ENCODE measurements around the gene PKN1. TPM values are rescaled to one million over a fixed set of nuclear protein-coding genes. Genes with fewer than 3 reads are reported as not detected.
A peak's percentile ranks its signal among the peaks of the same experiment; 100 is the strongest.

Gene PKN1
- total and polyA plus RNA-seq, 9 of the 15 experiments (the other 6 are each of a cell fraction or from before 2014, with no cell fraction given), result 0.30 to 228 (median 77.5) TPM

DNA sequence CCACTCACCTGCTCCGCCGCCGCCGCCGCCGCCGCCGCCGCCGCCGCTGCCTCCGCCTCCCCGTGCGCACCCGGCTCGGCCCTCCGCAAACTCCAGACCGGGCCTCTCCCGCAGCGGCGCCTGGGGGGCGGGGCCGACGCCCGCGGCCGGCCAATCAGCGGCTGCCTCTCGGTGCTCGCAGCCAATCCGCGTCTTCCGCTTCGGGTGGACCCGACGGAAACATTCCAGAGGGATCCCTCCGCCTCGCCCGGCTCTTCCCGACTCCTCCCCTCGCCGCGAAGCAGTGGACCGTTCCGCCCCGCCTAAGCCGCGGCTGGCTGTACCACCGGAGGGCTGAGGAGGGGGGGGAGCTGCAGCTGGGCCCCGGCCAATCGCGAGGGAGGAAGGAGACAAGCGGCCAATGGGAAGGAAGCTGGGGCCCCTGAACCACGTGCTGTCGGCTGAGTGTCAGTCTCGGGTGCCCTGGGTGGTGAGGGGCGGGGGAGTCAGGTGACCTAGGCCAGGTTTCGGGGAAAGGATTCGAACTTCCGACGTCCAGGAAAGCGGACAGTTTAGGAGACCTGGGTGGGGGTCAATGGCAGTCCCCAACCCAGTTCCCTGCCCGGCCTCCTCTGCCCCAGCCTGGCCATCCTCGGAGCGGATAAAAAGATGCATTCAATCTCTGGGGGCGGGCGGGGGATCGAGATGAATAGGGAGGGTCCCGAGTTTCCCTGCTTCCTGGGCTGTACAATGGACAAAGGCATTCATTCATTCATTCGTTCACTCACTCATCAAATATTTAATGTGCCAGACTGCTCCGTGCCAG, 63.1 kb downstream of the PKN1 start, which contains the start of gene GIPC1 (continued):
- TF ChIP-seq PHF21A (IDR thresholded peaks at IDR 0.05; ENCODE audit: borderline replicate concordance, low read depth), result peak; percentile 71; the same call in 1 of the 2 replicates
- TF ChIP-seq, protein P1, sequence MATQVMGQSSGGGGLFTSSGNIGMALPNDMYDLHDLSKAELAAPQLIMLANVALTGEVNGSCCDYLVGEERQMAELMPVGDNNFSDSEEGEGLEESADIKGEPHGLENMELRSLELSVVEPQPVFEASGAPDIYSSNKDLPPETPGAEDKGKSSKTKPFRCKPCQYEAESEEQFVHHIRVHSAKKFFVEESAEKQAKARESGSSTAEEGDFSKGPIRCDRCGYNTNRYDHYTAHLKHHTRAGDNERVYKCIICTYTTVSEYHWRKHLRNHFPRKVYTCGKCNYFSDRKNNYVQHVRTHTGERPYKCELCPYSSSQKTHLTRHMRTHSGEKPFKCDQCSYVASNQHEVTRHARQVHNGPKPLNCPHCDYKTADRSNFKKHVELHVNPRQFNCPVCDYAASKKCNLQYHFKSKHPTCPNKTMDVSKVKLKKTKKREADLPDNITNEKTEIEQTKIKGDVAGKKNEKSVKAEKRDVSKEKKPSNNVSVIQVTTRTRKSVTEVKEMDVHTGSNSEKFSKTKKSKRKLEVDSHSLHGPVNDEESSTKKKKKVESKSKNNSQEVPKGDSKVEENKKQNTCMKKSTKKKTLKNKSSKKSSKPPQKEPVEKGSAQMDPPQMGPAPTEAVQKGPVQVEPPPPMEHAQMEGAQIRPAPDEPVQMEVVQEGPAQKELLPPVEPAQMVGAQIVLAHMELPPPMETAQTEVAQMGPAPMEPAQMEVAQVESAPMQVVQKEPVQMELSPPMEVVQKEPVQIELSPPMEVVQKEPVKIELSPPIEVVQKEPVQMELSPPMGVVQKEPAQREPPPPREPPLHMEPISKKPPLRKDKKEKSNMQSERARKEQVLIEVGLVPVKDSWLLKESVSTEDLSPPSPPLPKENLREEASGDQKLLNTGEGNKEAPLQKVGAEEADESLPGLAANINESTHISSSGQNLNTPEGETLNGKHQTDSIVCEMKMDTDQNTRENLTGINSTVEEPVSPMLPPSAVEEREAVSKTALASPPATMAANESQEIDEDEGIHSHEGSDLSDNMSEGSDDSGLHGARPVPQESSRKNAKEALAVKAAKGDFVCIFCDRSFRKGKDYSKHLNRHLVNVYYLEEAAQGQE (IDR thresholded peaks at IDR 0.05; ENCODE audit: borderline replicate concordance), result peak; percentile 48; the same call in 1 of the 2 replicates
- TF ChIP-seq, protein P1 (CRISPR knock-in tag; IDR thresholded peaks at IDR 0.05; ENCODE audit: low read depth), result peak; percentile 56; the same call in 1 of the 2 replicates
- peak; percentile 61; the same call in 1 of the 2 replicates for TF ChIP-seq HDAC2 (IDR thresholded peaks at IDR 0.05)
- TF ChIP-seq, protein P2, sequence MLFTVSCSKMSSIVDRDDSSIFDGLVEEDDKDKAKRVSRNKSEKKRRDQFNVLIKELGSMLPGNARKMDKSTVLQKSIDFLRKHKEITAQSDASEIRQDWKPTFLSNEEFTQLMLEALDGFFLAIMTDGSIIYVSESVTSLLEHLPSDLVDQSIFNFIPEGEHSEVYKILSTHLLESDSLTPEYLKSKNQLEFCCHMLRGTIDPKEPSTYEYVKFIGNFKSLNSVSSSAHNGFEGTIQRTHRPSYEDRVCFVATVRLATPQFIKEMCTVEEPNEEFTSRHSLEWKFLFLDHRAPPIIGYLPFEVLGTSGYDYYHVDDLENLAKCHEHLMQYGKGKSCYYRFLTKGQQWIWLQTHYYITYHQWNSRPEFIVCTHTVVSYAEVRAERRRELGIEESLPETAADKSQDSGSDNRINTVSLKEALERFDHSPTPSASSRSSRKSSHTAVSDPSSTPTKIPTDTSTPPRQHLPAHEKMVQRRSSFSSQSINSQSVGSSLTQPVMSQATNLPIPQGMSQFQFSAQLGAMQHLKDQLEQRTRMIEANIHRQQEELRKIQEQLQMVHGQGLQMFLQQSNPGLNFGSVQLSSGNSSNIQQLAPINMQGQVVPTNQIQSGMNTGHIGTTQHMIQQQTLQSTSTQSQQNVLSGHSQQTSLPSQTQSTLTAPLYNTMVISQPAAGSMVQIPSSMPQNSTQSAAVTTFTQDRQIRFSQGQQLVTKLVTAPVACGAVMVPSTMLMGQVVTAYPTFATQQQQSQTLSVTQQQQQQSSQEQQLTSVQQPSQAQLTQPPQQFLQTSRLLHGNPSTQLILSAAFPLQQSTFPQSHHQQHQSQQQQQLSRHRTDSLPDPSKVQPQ (CRISPR knock-in tag; IDR thresholded peaks at IDR 0.05; ENCODE audit: borderline replicate concordance), result no peak
- TF ChIP-seq NR3C1 (CRISPR knock-in tag; IDR thresholded peaks at IDR 0.05), result no peak
- TF ChIP-seq ZNF311 (CRISPR knock-in tag; IDR thresholded peaks at IDR 0.05), result no peak
- TF ChIP-seq, protein P3, sequence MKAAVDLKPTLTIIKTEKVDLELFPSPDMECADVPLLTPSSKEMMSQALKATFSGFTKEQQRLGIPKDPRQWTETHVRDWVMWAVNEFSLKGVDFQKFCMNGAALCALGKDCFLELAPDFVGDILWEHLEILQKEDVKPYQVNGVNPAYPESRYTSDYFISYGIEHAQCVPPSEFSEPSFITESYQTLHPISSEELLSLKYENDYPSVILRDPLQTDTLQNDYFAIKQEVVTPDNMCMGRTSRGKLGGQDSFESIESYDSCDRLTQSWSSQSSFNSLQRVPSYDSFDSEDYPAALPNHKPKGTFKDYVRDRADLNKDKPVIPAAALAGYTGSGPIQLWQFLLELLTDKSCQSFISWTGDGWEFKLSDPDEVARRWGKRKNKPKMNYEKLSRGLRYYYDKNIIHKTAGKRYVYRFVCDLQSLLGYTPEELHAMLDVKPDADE (conservative IDR thresholded peaks at IDR 0.05; ENCODE audit: control insufficient read depth, low read depth, low read length), result peak; percentile 81; the same call in 1 of the 2 replicates
- TF ChIP-seq NFYB (IDR thresholded peaks at IDR 0.05; ENCODE audit: extremely low read depth, insufficient read length), result peak; percentile 80
- no peak for TF ChIP-seq BACH1 (tag; IDR thresholded peaks at IDR 0.05)
- TF ChIP-seq, protein P4, sequence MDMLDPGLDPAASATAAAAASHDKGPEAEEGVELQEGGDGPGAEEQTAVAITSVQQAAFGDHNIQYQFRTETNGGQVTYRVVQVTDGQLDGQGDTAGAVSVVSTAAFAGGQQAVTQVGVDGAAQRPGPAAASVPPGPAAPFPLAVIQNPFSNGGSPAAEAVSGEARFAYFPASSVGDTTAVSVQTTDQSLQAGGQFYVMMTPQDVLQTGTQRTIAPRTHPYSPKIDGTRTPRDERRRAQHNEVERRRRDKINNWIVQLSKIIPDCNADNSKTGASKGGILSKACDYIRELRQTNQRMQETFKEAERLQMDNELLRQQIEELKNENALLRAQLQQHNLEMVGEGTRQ (CRISPR knock-in tag; IDR thresholded peaks at IDR 0.05), result peak; percentile 91
